GM12878 (cell line): ENCODE data around the gene RBAK. TPM values are rescaled to one million over a fixed set of nuclear protein-coding genes. Genes with fewer than 3 reads are reported as not detected.
"Not testable (repeated sequence)": the region's sequence is repeated elsewhere in the genome, so short reads cannot be mapped to it uniquely, and the experiment has no call there.

ENCODE experiments used
- ATAC-seq: fragments of 200-7000 bp; cut with Tn5 transposase; 3 replicates; pipeline ENCODE4 v1.9.1; 2020; ENCODE audit warnings: mild to moderate bottlenecking, moderate library complexity
- BruUV-seq: library from RNA; stranded (reverse); fragments of 400-500 nt; replicated peaks from 2 replicates; lab custom pipeline; 2021; lab: Mats Ljungman, UMichigan
- CTCF ChIA-PET: fragments of 300-600 bp; sonication (Branson Sonifier 250); formaldehyde crosslinking; extraction: SDS; loops from one replicate; lab custom pipeline; 2021; ENCODE audit warnings: inconsistent platforms; lab: Yijun Ruan, JAX
- POLR2A ChIA-PET: fragments of 350-600 bp; formaldehyde crosslinking; extraction: SDS; loops from one replicate; lab custom pipeline; 2021; ENCODE audit warnings: inconsistent platforms; lab: Charles Lee
- RAD21 ChIA-PET: fragments of 300-600 bp; sonication (Branson Sonifier 250); formaldehyde crosslinking; loops from one replicate; lab custom pipeline; 2023; ENCODE audit warnings: antibody characterized with exemption; ENCODE audit not compliant: unreplicated experiment; lab: Charles Lee
- SMC1A ChIA-PET: fragments of 300-600 bp; sonication (Branson Sonifier 250); formaldehyde crosslinking; loops from one replicate; lab custom pipeline; 2023; ENCODE audit not compliant: unreplicated experiment, uncharacterized antibody; lab: Charles Lee
- DNase-seq: peaks from one replicate; pipeline ENCODE4 v3.0.0-alpha.2; 2011; ENCODE audit warnings: low read depth, low spot score
- FAIRE-seq: peaks from 3 replicates; lab custom pipeline; 2011; peaks lifted over from hg19 to GRCh38; lab: Jason Lieb, UNC
- H2AFZ ChIP-seq: 2 replicates; pipeline ENCODE4 v1.6.0; 2011; ENCODE audit warnings: low read depth, low read length, control low read depth; ENCODE audit not compliant: control insufficient read depth
- H3K27ac ChIP-seq: 2 replicates; pipeline ENCODE4 v1.5.1; 2011; ENCODE audit warnings: control low read depth; ENCODE audit not compliant: control insufficient read depth, insufficient read depth
- H3K27me3 ChIP-seq, 2 experiments: replicated peaks in 1 of 2; 2 replicates each; pipeline versions ENCODE4 v1.6.0 to v1.6.1; 2011; ENCODE audit warnings: low read length in 1 of 2; ENCODE audit not compliant: control insufficient read depth in 2 of 2, insufficient read depth in 2 of 2
- H3K36me3 ChIP-seq, 2 experiments: 2 replicates each; pipeline ENCODE4 v1.5.1; 2011; ENCODE audit warnings: low read length in 1 of 2; ENCODE audit not compliant: control insufficient read depth in 2 of 2, insufficient read depth in 2 of 2
- H3K4me1 ChIP-seq: 2 replicates; pipeline ENCODE4 v1.6.1; 2011; ENCODE audit warnings: mild to moderate bottlenecking, low read length, moderate library complexity, mixed read lengths; ENCODE audit not compliant: control insufficient read depth, insufficient read depth
- H3K4me2 ChIP-seq: 2 replicates; pipeline ENCODE4 v1.6.0; 2011; ENCODE audit warnings: control low read depth; ENCODE audit not compliant: control insufficient read depth, insufficient read depth
- H3K4me3 ChIP-seq: fragments of 200-600 bp; sonication (generic); 2 replicates; pipeline ENCODE4 v1.5.1; 2016
- H3K79me2 ChIP-seq: 2 replicates; pipeline ENCODE4 v1.6.0; 2011; ENCODE audit warnings: low read length; ENCODE audit not compliant: control insufficient read depth, insufficient read depth
- H3K9ac ChIP-seq: 2 replicates; pipeline ENCODE4 v1.8.0; 2011; ENCODE audit warnings: low read length, control low read depth, mixed read lengths; ENCODE audit not compliant: control insufficient read depth, insufficient read depth
- H3K9me3 ChIP-seq: replicated peaks from 3 replicates; pipeline ENCODE4 v1.5.1; 2011; ENCODE audit warnings: mild to moderate bottlenecking, low read length; ENCODE audit not compliant: control insufficient read depth, insufficient read depth
- H4K20me1 ChIP-seq: 2 replicates; pipeline ENCODE4 v1.6.0; 2011; ENCODE audit not compliant: control insufficient read depth, insufficient read depth
- ATF3 ChIP-seq: IDR thresholded peaks from 2 replicates; pipeline ENCODE4 v1.6.1; 2011; ENCODE audit warnings: low read depth, mild to moderate bottlenecking, low read length, moderate library complexity, borderline replicate concordance; ENCODE audit errors: extremely low read depth
- BACH1 ChIP-seq: fragments of 450-650 bp; IDR thresholded peaks from 2 replicates; pipeline ENCODE4 v1.6.1; 2017; ENCODE audit warnings: mild to moderate bottlenecking, borderline replicate concordance
- DPF2 ChIP-seq: fragments of 450-650 bp; IDR thresholded peaks from 2 replicates; pipeline ENCODE4 v1.6.1; 2017; ENCODE audit warnings: mild to moderate bottlenecking
- IRF4 ChIP-seq: IDR thresholded peaks from 2 replicates; pipeline ENCODE4 v1.6.1; 2011; ENCODE audit warnings: low read depth, low read length
- SREBF1 ChIP-seq: IDR thresholded peaks from 2 replicates; pipeline ENCODE4 v1.6.1; 2012; ENCODE audit warnings: mild to moderate bottlenecking, low read length
- TARDBP ChIP-seq: IDR thresholded peaks from 2 replicates; pipeline ENCODE4 v1.6.1; 2016; ENCODE audit warnings: borderline replicate concordance
- ZBED1 ChIP-seq: IDR thresholded peaks from 2 replicates; pipeline ENCODE4 v1.6.1; 2016; ENCODE audit warnings: borderline replicate concordance
- ZNF384 ChIP-seq: IDR thresholded peaks from 2 replicates; pipeline ENCODE4 v1.6.1; 2012; ENCODE audit warnings: low read depth, mild to moderate bottlenecking, low read length, improper control_type of control experiment, borderline replicate concordance
- ZNF622 ChIP-seq: fragments of 450-650 bp; IDR thresholded peaks from 2 replicates; pipeline ENCODE4 v1.6.1; 2017; ENCODE audit warnings: mild to moderate bottlenecking, inconsistent platforms
- WGBS: methylation state at CpG from one replicate; pipeline ENCODE4 v1.1.6; 2016; ENCODE audit warnings: low lambda C conversion rate; ENCODE audit not compliant: insufficient replicate concordance, insufficient coverage; ENCODE audit errors: missing lambda C conversion rate; 5-methylcytosine and 5-hydroxymethylcytosine counted together
- in situ Hi-C: fragments of 300-500 bp; cut with MboI; formaldehyde crosslinking; loops from 9 replicates; pipeline ENCODE4 v1.14.3; 2018; ENCODE audit warnings: mixed read lengths
- intact Hi-C: fragments of 100-400 bp; cut with micrococcal nuclease; formaldehyde crosslinking; loops from one replicate; pipeline ENCODE4 v1.14.2; 2022; ENCODE audit not compliant: unreplicated experiment
- polyA plus RNA-seq, 11 experiments: library from polyadenylated mRNA; depleted of rRNA in 4 of 11; unstranded in 6 of 11; stranded (reverse) in 5 of 11; fragments of >200 nt; fragmentation: Nextera tagmentation in 4 of 11; fragmentation: Illumina TruSeq in 1 of 11; extraction: Ambion mirVana in 4 of 11; extraction: Trizol in 1 of 11; gene quantifications; 1 replicate in 1 of 11; 2 replicates in 10 of 11; pipeline versions ENCODE4 v1.2.1 to v1.2.3, GENCODE V29; 2011 to 2016; ENCODE audit warnings: inconsistent platforms in 2 of 11, missing spikeins in 2 of 11, low read depth in 1 of 11
- total RNA-seq, 4 experiments: library from RNA; depleted of rRNA in 3 of 4; stranded (reverse); fragments of >200 nt in 3 of 4; fragmentation: Illumina TruSeq in 1 of 4; extraction: Trizol in 1 of 4; gene quantifications; 2 replicates each; pipeline versions ENCODE4 v1.2.1 to v1.2.3, GENCODE V29; 2013 to 2021
- TF ChIP-seq, protein P1 (sequence below): IDR thresholded peaks from 2 replicates; pipeline ENCODE4 v1.6.1; 2012; ENCODE audit warnings: low read depth, low read length, improper control_type of control experiment
- TF ChIP-seq, protein P2 (sequence below): IDR thresholded peaks from 2 replicates; pipeline ENCODE4 v1.6.1; 2012; ENCODE audit warnings: low read depth, low read length, improper control_type of control experiment

RBAK gene
- total and polyA plus RNA-seq, 10 of the 15 experiments (the other 5 are each of a cell fraction or from before 2014, with no cell fraction given) = 1.9 to 10.2 (median 5.9) TPM

GRCh38 chr7:5041047-5041446 lies 4.6 kb upstream of the RBAK start (continued):
- TF ChIP-seq, protein P1, sequence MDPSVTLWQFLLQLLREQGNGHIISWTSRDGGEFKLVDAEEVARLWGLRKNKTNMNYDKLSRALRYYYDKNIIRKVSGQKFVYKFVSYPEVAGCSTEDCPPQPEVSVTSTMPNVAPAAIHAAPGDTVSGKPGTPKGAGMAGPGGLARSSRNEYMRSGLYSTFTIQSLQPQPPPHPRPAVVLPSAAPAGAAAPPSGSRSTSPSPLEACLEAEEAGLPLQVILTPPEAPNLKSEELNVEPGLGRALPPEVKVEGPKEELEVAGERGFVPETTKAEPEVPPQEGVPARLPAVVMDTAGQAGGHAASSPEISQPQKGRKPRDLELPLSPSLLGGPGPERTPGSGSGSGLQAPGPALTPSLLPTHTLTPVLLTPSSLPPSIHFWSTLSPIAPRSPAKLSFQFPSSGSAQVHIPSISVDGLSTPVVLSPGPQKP = no peak

DNA sequence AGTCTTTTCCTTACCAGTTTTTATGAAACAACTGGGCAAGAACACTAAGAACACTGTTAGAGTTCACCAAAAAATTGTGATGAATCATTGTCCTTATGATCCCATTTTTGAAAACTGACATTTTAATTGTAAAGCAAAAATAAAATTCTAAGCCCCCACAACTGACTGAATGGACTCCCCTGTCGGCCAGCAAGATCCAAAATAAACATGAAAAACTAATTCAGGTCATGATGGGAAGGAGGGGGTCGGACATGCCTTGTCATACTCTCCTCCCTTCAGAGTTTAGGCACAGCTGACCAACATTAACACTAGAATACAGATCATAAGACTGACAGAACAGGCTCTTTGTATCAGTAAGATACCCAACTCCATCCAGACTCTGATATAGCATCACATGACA lies 2.0 kb upstream of the RBAK start:
- TF ChIP-seq SREBF1 (no peak), BACH1 (no peak), DPF2 (no peak), ZBED1 (no peak), ZNF622 (no peak), ZNF384 (no peak), TARDBP (no peak), ATF3 (no peak), IRF4 (no peak)
- TF ChIP-seq, protein P2, sequence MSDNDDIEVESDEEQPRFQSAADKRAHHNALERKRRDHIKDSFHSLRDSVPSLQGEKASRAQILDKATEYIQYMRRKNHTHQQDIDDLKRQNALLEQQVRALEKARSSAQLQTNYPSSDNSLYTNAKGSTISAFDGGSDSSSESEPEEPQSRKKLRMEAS = no peak
- in situ Hi-C loops = no loop called here
- WGBS = 78% methylated on average over 2 of the region's 2 CpGs
- Histone ChIP-seq H3K4me3 (no peak overlapping the region), H3K79me2 (peaks cover 14% of the 10 kb centered on the region), H4K20me1 (no peaks in the 10 kb centered on the region), H3K4me2 (no peak overlapping the region), H3K27me3 (no peaks in the 10 kb centered on the region), H2AFZ (no peak overlapping the region), H3K9me3 (no peaks in the 10 kb centered on the region), H3K4me1 (no peaks in the 10 kb centered on the region), H3K36me3 (no peaks in the 10 kb centered on the region; a peak in 1 of 4 replicates), H3K9ac (no peak overlapping the region), H3K27ac (no peak overlapping the region)
- FAIRE-seq = no peak
- ATAC-seq = no peak
- SMC1A ChIA-PET = no interaction called here
- DNase-seq = no peak
- RAD21 ChIA-PET = no interaction called here
- BruUV-seq = no TSS peak
- intact Hi-C loops = loop anchor here (10.0 kb wide), 1 partner anchor 69 kb away; no protein-coding TSS in a partner anchor
- CTCF ChIA-PET = no interaction called here
- POLR2A ChIA-PET = no interaction called here

DNA sequence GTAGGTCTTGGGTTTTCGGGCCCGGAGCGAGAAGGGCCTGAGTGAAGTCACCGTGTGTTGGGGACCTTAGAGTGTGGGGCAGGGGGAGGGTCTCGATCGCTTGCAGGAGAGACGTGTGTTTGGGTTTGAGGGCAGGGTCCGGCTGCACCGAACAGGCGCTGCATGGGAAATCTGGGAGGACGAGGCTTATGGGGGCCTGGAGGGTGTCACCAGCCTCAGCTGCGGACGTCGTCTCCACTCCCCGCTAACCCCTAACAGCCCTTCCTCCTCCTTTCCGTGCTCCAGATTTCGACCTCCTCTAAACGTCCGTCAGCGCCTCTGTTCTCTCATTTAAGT lies 705 bp downstream of the RBAK start:
- Histone ChIP-seq H3K9ac (peak overlapping the region; percentile 63), H3K36me3 (peaks cover 0 to 12% of the 10 kb centered on the region in 2 experiments; a peak in 3 of 4 replicates), H3K27ac (peak overlapping the region; percentile 69; the same call in 1 of the 2 replicates), H3K4me3 (peak overlapping the region; percentile 95), H3K79me2 (peaks cover 14% of the 10 kb centered on the region), H3K4me2 (peak overlapping the region; percentile 55; the same call in 1 of the 2 replicates)
- H3K4me1 ChIP-seq, POLR2A ChIA-PET, SMC1A ChIA-PET, FAIRE-seq, in situ Hi-C loops, H3K27me3 ChIP-seq, H3K9me3 ChIP-seq, H2AFZ ChIP-seq, DNase-seq, RAD21 ChIA-PET, H4K20me1 ChIP-seq, BruUV-seq: not testable (repeated sequence)
- CTCF ChIA-PET = interaction anchor here (1.0 kb wide), 1 partner anchor 72 kb away, joined by 4 read pairs; no protein-coding TSS in a partner anchor
- peak; percentile 6; the same call in 2 of the 3 replicates for ATAC-seq
- intact Hi-C loops = loop anchor here (10.0 kb wide), 1 partner anchor 72 kb away; no protein-coding TSS in a partner anchor
- 3% methylated on average over 17 of the region's 20 CpGs for WGBS
